Endothelial cell of umbilical vein (primary cell): ENCODE results near the gene PIK3CG. TPM values are rescaled to one million over a fixed set of nuclear protein-coding genes. Genes with fewer than 3 reads are reported as not detected.
"Not testable (repeated sequence)": the region's sequence is repeated elsewhere in the genome, so short reads cannot be mapped to it uniquely, and the experiment has no call there.

Experiments used
- BruUV-seq: library from RNA; stranded (reverse); fragments of 400-500 nt; replicated peaks from 2 replicates; lab custom pipeline; 2021; lab: Mats Ljungman, UMichigan
- CTCF ChIA-PET: fragments of 300-600, 350-600 bp; sonication (Branson Sonifier 250); formaldehyde crosslinking; loops from one replicate; lab custom pipeline; 2021; ENCODE audit warnings: antibody characterized with exemption, inconsistent platforms; lab: Charles Lee
- POLR2A ChIA-PET: fragments of 300-600, 350-600 bp; sonication (Branson Sonifier 250); formaldehyde crosslinking; loops from one replicate; lab custom pipeline; 2021; ENCODE audit warnings: antibody characterized with exemption, inconsistent platforms; lab: Charles Lee
- DNase-seq: peaks from one replicate; pipeline ENCODE4 v3.0.0-alpha.2; 2011; ENCODE audit warnings: low read depth, low spot score
- FAIRE-seq: peaks from 2 replicates; lab custom pipeline; 2011; peaks lifted over from hg19 to GRCh38; lab: Jason Lieb, UNC
- H2AFZ ChIP-seq: 2 replicates; pipeline ENCODE4 v1.6.0; 2012; ENCODE audit warnings: low read depth, low read length, control low read depth, inconsistent platforms
- H3K27ac ChIP-seq: 2 replicates; pipeline ENCODE4 v1.5.1; 2011; ENCODE audit warnings: low read depth, mild to moderate bottlenecking, control low read depth, low read length, moderate library complexity; ENCODE audit not compliant: insufficient read depth
- H3K27me3 ChIP-seq, 2 experiments: 2 replicates each; pipeline versions ENCODE4 v1.6.0 to v1.6.1; 2011; ENCODE audit warnings: low read length in 2 of 2, mixed read lengths in 1 of 2; ENCODE audit not compliant: control insufficient read depth in 2 of 2, insufficient read depth in 2 of 2
- H3K36me3 ChIP-seq, 2 experiments: 2 replicates in 1 of 2; 3 replicates in 1 of 2; pipeline ENCODE4 v1.5.1; 2011; ENCODE audit warnings: low read length in 2 of 2, mild to moderate bottlenecking in 1 of 2, moderate library complexity in 1 of 2; ENCODE audit not compliant: control insufficient read depth in 2 of 2, insufficient read depth in 2 of 2; ENCODE audit errors: extremely low read depth in 1 of 2
- H3K4me1 ChIP-seq: 3 replicates; pipeline ENCODE4 v1.5.1; 2011; ENCODE audit warnings: mild to moderate bottlenecking, low read length; ENCODE audit not compliant: control insufficient read depth, insufficient read depth; ENCODE audit errors: extremely low read depth
- H3K4me2 ChIP-seq: 2 replicates; pipeline ENCODE4 v1.6.1; 2011; ENCODE audit warnings: low read length, control low read depth, mixed read lengths; ENCODE audit not compliant: insufficient read depth
- H3K4me3 ChIP-seq, 3 experiments: fragments of 200-600 bp in 1 of 3; sonication (generic), shearing (Covaris generic) in 1 of 3; replicated peaks in 1 of 3; 2 replicates each; pipeline ENCODE4 v1.5.1; 2011 to 2016; ENCODE audit warnings: control low read depth in 3 of 3, low read length in 3 of 3, mild to moderate bottlenecking in 2 of 3, inconsistent platforms in 1 of 3, low read depth in 1 of 3, moderate library complexity in 1 of 3; ENCODE audit not compliant: insufficient read depth in 1 of 3
- H3K79me2 ChIP-seq: 2 replicates; pipeline ENCODE4 v1.6.0; 2012; ENCODE audit warnings: low read length, inconsistent platforms; ENCODE audit not compliant: control insufficient read depth, insufficient read depth
- H3K9ac ChIP-seq: replicated peaks from 2 replicates; pipeline ENCODE3; 2011; ENCODE audit warnings: low read length, control low read depth; ENCODE audit not compliant: insufficient read depth; ENCODE audit errors: extremely low read depth
- H3K9me1 ChIP-seq: replicated peaks from 3 replicates; pipeline ENCODE4 v1.6.0; 2011; ENCODE audit warnings: mild to moderate bottlenecking, low read length; ENCODE audit not compliant: control insufficient read depth, insufficient read depth; ENCODE audit errors: extremely low read depth
- H3K9me3 ChIP-seq: replicated peaks from 2 replicates; pipeline ENCODE4 v1.5.1; 2012; ENCODE audit warnings: low read length, inconsistent platforms; ENCODE audit not compliant: control insufficient read depth, insufficient read depth
- H4K20me1 ChIP-seq: replicated peaks from 2 replicates; pipeline ENCODE3; 2011; ENCODE audit warnings: mild to moderate bottlenecking, low read length; ENCODE audit not compliant: control insufficient read depth, insufficient read depth; ENCODE audit errors: extremely low read depth
- CTCF ChIP-seq, 2 donors: IDR thresholded peaks; 1 replicate in 1 of 2; 2 replicates in 1 of 2; pipeline ENCODE4 v1.5.1; 2011; ENCODE audit warnings: low read length in 2 of 2, mild to moderate bottlenecking in 2 of 2, moderate library complexity in 2 of 2, control low read depth in 1 of 2, inconsistent platforms in 1 of 2, low read depth in 1 of 2; ENCODE audit not compliant: insufficient read depth in 1 of 2; ENCODE audit errors: extremely low read depth in 1 of 2
- EZH2 ChIP-seq: IDR thresholded peaks from 2 replicates; pipeline ENCODE4 v1.6.1; 2012; ENCODE audit warnings: borderline replicate concordance, low read depth, mild to moderate bottlenecking, moderate library complexity, low read length, inconsistent platforms; ENCODE audit not compliant: severe bottlenecking
- FOS ChIP-seq: IDR thresholded peaks from 2 replicates; pipeline ENCODE4 v1.6.1; 2011; ENCODE audit warnings: mild to moderate bottlenecking, low read length, moderate library complexity, borderline replicate concordance; ENCODE audit not compliant: insufficient read depth
- GATA2 ChIP-seq: IDR thresholded peaks from 2 replicates; pipeline ENCODE4 v1.7.0; 2011; ENCODE audit warnings: low read depth, mild to moderate bottlenecking, moderate library complexity, mixed read lengths, low read length; ENCODE audit not compliant: insufficient read length, insufficient read depth
- JUN ChIP-seq: IDR thresholded peaks from 2 replicates; pipeline ENCODE4 v1.6.1; 2011; ENCODE audit warnings: borderline replicate concordance, low read depth; ENCODE audit not compliant: insufficient read length, insufficient read depth
- MAX ChIP-seq: IDR thresholded peaks from 2 replicates; pipeline ENCODE4 v1.6.1; 2011; ENCODE audit not compliant: insufficient read depth, insufficient read length
- MYC ChIP-seq: IDR thresholded peaks from one replicate; pipeline ENCODE4 v1.6.1; 2011; ENCODE audit warnings: mild to moderate bottlenecking, low read depth, low read length
- POLR2A ChIP-seq: IDR thresholded peaks from 2 replicates; pipeline ENCODE4 v1.6.1; 2012; ENCODE audit warnings: low read depth, mild to moderate bottlenecking, control low read depth, low read length
- POLR2AphosphoS5 ChIP-seq: IDR thresholded peaks from 2 replicates; pipeline ENCODE4 v1.6.1; 2012; ENCODE audit warnings: low read depth, mild to moderate bottlenecking, control low read depth, low read length, moderate library complexity; ENCODE audit not compliant: insufficient read depth
- dilution Hi-C: fragments of 300-500 bp; cut with MboI; formaldehyde crosslinking; loops from one replicate; pipeline ENCODE4 v1.15.0; 2019; ENCODE audit warnings: low sequenced_read_pairs; ENCODE audit not compliant: extremely low pct_ligation_motif_present
- intact Hi-C: fragments of 100-400 bp; cut with micrococcal nuclease; formaldehyde crosslinking; loops from one replicate; pipeline ENCODE4 v1.10.0; 2022
- polyA plus RNA-seq, 4 experiments: library from polyadenylated mRNA; depleted of rRNA in 3 of 4; stranded (reverse) in 3 of 4; unstranded in 1 of 4; fragments of >200 nt; gene quantifications; 2 replicates each; pipeline versions ENCODE4 v1.2.1 to v1.2.3, GENCODE V29; 2011 to 2012; ENCODE audit warnings: missing spikeins in 1 of 4
- total RNA-seq: library from RNA; stranded (reverse); gene quantifications from 2 replicates; pipeline ENCODE4 v1.2.3, GENCODE V29; 2021

PIK3CG gene
- total and polyA plus RNA-seq, 2 donors (not counting 3 experiments of a cell fraction or from before 2014, with no cell fraction given), result 1.2 to 6.2 TPM

- DNase-seq (no peak), FAIRE-seq (no peak)
- H3K4me1 ChIP-seq, result no peaks in the 10 kb centered on the region
- no peak overlapping the region for H3K4me3 ChIP-seq
- H3K79me2 ChIP-seq, result no peaks in the 10 kb centered on the region
- no peak overlapping the region for H3K27ac ChIP-seq
- TF ChIP-seq FOS (no peak), JUN (no peak), MYC (no peak), GATA2 (no peak)
- H3K4me2 ChIP-seq, result no peak overlapping the region
- no peaks in the 10 kb centered on the region for H3K9me1 ChIP-seq
- no peaks in the 10 kb centered on the region for H3K27me3 ChIP-seq
- CTCF ChIA-PET, result interaction anchor here (0.6 kb wide), 1 partner anchor 9 kb away, joined by 3 read pairs; no protein-coding TSS in a partner anchor
- H3K9ac ChIP-seq, result no peak overlapping the region
- no TSS peak for BruUV-seq
- dilution Hi-C loops (no loop called here), intact Hi-C loops (no loop called here)
- no peaks in the 10 kb centered on the region for H3K9me3 ChIP-seq
- H4K20me1 ChIP-seq, result no peaks in the 10 kb centered on the region
- no peaks in the 10 kb centered on the region for H3K36me3 ChIP-seq
- POLR2A ChIA-PET, result no interaction called here
- no peak overlapping the region for H2AFZ ChIP-seq
Observed at GRCh38 chr7:106926892-106927291, 61.8 kb downstream of the PIK3CG start.

- no peaks in the 10 kb centered on the region for H3K4me1 ChIP-seq
- H3K9me3 ChIP-seq, result no peaks in the 10 kb centered on the region
- H3K4me3 ChIP-seq, result no peak overlapping the region
- TF ChIP-seq POLR2A (no peak), MYC (no peak), EZH2 (no peak), MAX (no peak), GATA2 (no peak), CTCF (IDR thresholded peaks at IDR 0.05; ENCODE audit: extremely low read depth in 1 of 2, insufficient read depth in 1 of 2, low read depth in 1 of 2, low read length in 2 of 2) (no peak), JUN (no peak), FOS (no peak), POLR2AphosphoS5 (no peak)
- DNase-seq (no peak), FAIRE-seq (no peak)
- dilution Hi-C loops (no loop called here), intact Hi-C loops (no loop called here)
- no TSS peak for BruUV-seq
- H3K9me1 ChIP-seq, result no peaks in the 10 kb centered on the region
- no peak overlapping the region for H3K4me2 ChIP-seq
- no peaks in the 10 kb centered on the region for H3K27me3 ChIP-seq
- CTCF ChIA-PET, result interaction anchor here (0.6 to 1.2 kb wide), 3 partner anchors 8 to 79 kb away, joined by 3 to 5 read pairs (median 3); no protein-coding TSS in a partner anchor
- no peak overlapping the region for H3K27ac ChIP-seq
- no peaks in the 10 kb centered on the region for H3K79me2 ChIP-seq
- POLR2A ChIA-PET, result no interaction called here
- H2AFZ ChIP-seq, result no peak overlapping the region
- H4K20me1 ChIP-seq, result no peaks in the 10 kb centered on the region
- no peak overlapping the region for H3K9ac ChIP-seq
- no peaks in the 10 kb centered on the region for H3K36me3 ChIP-seq
Observed at GRCh38 chr7:106927536-106927935, 62.5 kb downstream of the PIK3CG start.

GRCh38 chr7:106929616-106930015 lies 64.5 kb downstream of the PIK3CG start:
- POLR2A ChIA-PET, H3K9me1 ChIP-seq, H3K4me3 ChIP-seq, H3K4me1 ChIP-seq, H3K9me3 ChIP-seq, FAIRE-seq, H4K20me1 ChIP-seq, H3K9ac ChIP-seq, BruUV-seq, H3K27ac ChIP-seq, H3K4me2 ChIP-seq, H3K79me2 ChIP-seq, H3K36me3 ChIP-seq, H3K27me3 ChIP-seq, DNase-seq, H2AFZ ChIP-seq, dilution Hi-C loops, CTCF ChIA-PET: not testable (repeated sequence)
- intact Hi-C loops, result loop anchor here (10.0 kb wide), 1 partner anchor 265 kb away; the partner anchor contains the start of gene CCDC71L
